ENCODE results near the gene ARHGAP27.

Gene ARHGAP27

DNA sequence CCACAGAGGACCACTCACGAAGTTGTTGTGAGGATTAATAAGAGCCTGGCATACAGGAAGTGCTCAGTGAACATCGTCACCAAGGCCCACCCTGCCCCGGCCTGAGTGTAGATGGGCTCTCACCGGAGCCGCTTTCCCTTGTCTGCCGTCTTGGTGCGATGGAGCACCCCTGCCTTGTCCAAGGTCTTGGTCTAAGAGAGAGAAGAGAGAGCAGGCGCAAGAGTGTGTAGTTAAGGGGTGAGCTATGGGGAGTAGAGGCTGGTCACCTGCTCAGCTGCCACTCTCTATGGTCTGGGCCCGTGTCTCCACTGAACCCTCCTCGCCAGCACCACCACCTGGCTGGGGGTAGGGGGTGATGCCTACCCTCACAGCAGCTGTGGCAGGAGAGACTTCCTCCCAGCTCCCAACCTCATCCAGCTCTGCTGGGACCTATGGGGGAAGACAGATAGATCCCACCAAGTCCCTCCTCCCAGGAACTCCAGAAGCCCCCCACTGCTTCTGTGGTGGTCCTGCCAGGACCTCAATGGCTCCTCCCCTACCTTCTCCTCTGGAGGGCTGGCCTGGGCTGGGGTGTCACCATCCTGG, 28.7 kb downstream of the ARHGAP27 start:
- DNase-seq (ENCODE audit: low read depth, low spot score): no peak
- CTCF ChIA-PET: interaction anchor here (0.9 to 1.9 kb wide), 5 partner anchors 8 to 125 kb away, joined by 3 to 7 read pairs (median 4); no protein-coding TSS in a partner anchor
- H3K4me3 ChIP-seq (ENCODE audit: low read depth, low read length): no peak overlapping the region
- TF ChIP-seq, protein P1, sequence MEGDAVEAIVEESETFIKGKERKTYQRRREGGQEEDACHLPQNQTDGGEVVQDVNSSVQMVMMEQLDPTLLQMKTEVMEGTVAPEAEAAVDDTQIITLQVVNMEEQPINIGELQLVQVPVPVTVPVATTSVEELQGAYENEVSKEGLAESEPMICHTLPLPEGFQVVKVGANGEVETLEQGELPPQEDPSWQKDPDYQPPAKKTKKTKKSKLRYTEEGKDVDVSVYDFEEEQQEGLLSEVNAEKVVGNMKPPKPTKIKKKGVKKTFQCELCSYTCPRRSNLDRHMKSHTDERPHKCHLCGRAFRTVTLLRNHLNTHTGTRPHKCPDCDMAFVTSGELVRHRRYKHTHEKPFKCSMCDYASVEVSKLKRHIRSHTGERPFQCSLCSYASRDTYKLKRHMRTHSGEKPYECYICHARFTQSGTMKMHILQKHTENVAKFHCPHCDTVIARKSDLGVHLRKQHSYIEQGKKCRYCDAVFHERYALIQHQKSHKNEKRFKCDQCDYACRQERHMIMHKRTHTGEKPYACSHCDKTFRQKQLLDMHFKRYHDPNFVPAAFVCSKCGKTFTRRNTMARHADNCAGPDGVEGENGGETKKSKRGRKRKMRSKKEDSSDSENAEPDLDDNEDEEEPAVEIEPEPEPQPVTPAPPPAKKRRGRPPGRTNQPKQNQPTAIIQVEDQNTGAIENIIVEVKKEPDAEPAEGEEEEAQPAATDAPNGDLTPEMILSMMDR (IDR thresholded peaks at IDR 0.05; ENCODE audit: insufficient read depth, low read length, missing control alignments): no peak
- POLR2A ChIA-PET: no interaction called here

DNA sequence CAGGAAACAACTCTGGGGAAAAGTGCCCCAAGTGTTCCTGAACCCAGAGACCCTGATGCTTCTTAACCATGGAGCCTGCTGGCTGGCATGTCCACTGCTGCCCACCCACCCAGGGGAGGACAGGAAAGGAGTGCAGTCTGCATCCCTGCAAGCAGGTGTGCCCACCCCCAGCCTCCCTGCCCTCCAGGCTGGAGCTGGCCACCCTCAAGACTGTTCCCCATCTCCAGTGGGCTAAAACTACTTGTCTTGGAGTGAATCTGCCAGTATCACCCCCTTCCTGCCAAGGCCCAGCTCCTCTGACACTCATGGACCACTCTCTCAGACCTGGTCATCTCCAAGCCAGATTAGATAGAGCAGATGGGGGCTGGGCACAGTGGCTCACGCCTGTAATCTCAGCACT, 29.8 kb downstream of the ARHGAP27 start:
- ChIA-PET POLR2A (no interaction called here), CTCF (interaction anchor here (1.0 to 1.9 kb wide), 3 partner anchors 9 to 124 kb away, joined by 3 to 5 read pairs (median 4); no protein-coding TSS in a partner anchor)
- DNase-seq (ENCODE audit: low read depth, low spot score): no peak
- TF ChIP-seq, protein P1 (IDR thresholded peaks at IDR 0.05; ENCODE audit: insufficient read depth, low read length, missing control alignments): no peak
- no peak overlapping the region for H3K4me3 ChIP-seq (ENCODE audit: low read depth, low read length)

DNA sequence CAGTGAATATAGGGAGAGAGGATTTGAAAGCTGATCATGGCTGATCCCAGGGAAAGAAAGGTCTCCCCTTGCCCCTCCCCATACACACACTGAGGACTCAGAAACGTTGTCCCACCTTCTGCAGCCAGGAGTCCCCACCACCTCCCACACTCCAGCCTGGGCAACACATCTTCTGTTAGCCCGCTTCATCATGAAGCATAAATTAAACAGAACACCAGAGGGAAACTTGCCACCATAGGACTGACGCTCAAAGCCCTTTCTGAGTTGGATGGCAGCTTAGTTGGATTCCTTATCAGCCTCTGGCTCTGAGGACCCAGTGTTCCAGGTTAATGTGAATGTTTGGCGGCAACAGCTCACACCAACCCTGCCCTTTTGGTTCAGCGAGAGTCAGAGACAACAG, 33.9 kb downstream of the ARHGAP27 start:
- no peak overlapping the region for H3K4me3 ChIP-seq (ENCODE audit: low read depth, low read length)
- TF ChIP-seq, protein P1 (IDR thresholded peaks at IDR 0.05; ENCODE audit: insufficient read depth, low read length, missing control alignments): no peak
- no peak for DNase-seq (ENCODE audit: low read depth, low spot score)
- ChIA-PET POLR2A (interaction anchor here (0.6 kb wide), 1 partner anchor 44 kb away, joined by 3 read pairs; no protein-coding TSS in a partner anchor), CTCF (interaction anchor here (0.9 to 19.3 kb wide), 6 partner anchors 13 to 433 kb away, joined by 3 to 828 read pairs (median 7); partner anchors contain the start of gene MAP3K14)

DNA sequence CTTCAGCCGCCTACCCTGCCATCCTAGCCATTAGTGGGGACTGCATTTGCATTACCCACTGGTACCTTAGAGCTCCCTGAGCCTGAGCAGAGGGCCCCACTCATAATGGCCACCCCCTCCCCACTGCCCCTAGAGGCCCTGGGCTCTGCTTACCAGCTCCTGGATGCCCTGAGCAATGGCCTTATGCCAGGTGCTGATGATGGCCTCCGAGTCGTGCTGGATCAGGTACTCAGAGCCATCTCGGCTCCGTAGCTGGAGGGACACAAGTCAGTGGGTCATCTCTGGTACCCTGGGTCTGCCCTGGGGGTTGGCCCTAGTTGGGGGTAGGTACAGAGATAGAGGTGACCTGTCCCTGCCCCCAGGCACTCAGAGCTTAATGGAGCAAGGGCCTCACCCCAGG, 34.9 kb downstream of the ARHGAP27 start:
- ChIA-PET CTCF (interaction anchor here (1.1 to 19.3 kb wide), 12 partner anchors 9 to 452 kb away, joined by 3 to 828 read pairs (median 10); partner anchors contain the start of gene MAP3K14), POLR2A (no interaction called here)
- no peak for DNase-seq (ENCODE audit: low read depth, low spot score)
- TF ChIP-seq, protein P1 (IDR thresholded peaks at IDR 0.05; ENCODE audit: insufficient read depth, low read length, missing control alignments): no peak
- H3K4me3 ChIP-seq (ENCODE audit: low read depth, low read length): no peak overlapping the region

DNA sequence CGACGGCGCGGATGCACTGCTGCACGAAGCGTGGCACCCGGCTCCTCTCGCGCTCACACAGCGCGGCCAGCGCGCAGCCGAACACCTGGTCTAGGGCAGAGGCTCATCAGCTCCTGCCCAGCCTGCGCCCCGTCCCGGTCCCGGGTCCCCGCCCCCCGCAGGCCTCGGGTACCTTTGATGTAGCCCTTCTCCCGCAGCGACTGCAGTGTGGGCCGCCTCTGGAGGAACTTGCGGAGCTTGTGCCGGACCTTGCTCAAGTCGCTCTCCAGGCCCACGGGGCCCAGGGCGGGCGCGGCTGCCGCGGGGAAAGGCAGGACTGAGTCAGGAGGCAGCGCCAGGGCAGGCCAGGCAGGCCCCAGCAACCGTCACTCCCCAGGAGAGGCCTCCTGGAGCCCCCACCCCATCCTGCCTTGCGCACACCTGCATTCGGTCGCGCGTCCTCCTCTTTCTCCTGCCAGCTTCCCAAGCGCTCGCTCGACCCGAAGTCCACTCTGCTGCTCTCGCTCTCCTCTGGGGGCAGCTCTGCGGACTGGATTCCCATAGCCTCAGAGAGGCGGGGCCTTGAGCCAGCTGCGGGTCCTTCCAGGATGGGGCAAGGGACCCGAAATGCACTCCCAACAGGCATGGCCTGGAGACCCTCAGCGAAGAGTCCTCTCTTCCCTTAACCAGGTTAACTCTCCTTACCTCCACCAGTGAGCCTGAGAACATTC, 36.0 kb downstream of the ARHGAP27 start:
- no peak for DNase-seq (ENCODE audit: low read depth, low spot score)
- TF ChIP-seq, protein P1 (IDR thresholded peaks at IDR 0.05; ENCODE audit: insufficient read depth, low read length, missing control alignments): no peak
- ChIA-PET POLR2A (no interaction called here), CTCF (interaction anchor here (0.6 to 19.3 kb wide), 16 partner anchors 8 to 456 kb away, joined by 3 to 828 read pairs (median 10); no protein-coding TSS in a partner anchor)
- no peak overlapping the region for H3K4me3 ChIP-seq (ENCODE audit: low read depth, low read length)

Measured in AG04449 (cell line).